ENCODE data around the gene FOXN1. TPM values are rescaled to one million over a fixed set of nuclear protein-coding genes. Genes with fewer than 3 reads are reported as not detected.

The FOXN1 gene
- total RNA-seq, 1 experiment from 2014 or later, result not detected

Other genes starting within 250 kb of the FOXN1 start
- gene TMEM97, start 187.1 kb upstream of the FOXN1 start, total RNA-seq (2021), result 68.0 to 86.5 TPM (median 83.1 TPM) in 3 replicates
- gene IFT20, start 170.9 kb upstream of the FOXN1 start, total RNA-seq (2021), result 17.6 to 19.3 TPM (median 18.3 TPM) in 3 replicates
- 16.9 to 21.3 TPM (median 17.1 TPM) in 3 replicates for gene TNFAIP1, start 170.6 kb upstream of the FOXN1 start, total RNA-seq (2021)
- 79.2 to 85.4 TPM (median 79.7 TPM) in 3 replicates for gene POLDIP2, start 148.8 kb upstream of the FOXN1 start, total RNA-seq (2021)
- not detected in 3 replicates for gene SEBOX, start 141.1 kb upstream of the FOXN1 start, total RNA-seq (2021)
- 0.82 to 1.6 TPM (median 1.3 TPM) in 3 replicates for gene VTN, start 136.0 kb upstream of the FOXN1 start, total RNA-seq (2021)
- gene SARM1, start 134.7 kb upstream of the FOXN1 start, total RNA-seq (2021), result 3.8 to 4.7 TPM (median 4.7 TPM) in 3 replicates
- 5.7 to 6.7 TPM (median 6.6 TPM) in 3 replicates for gene SLC46A1, start 100.1 kb upstream of the FOXN1 start, total RNA-seq (2021)
- gene SLC13A2, start 32.7 kb upstream of the FOXN1 start, total RNA-seq (2021), result not detected in 3 replicates
- gene UNC119, start 46.3 kb downstream of the FOXN1 start, total RNA-seq (2021), result 53.3 to 59.6 TPM (median 54.6 TPM) in 3 replicates
- gene PIGS, start 65.2 kb downstream of the FOXN1 start, total RNA-seq (2021), result 50.6 to 55.0 TPM (median 54.6 TPM) in 3 replicates
- gene ALDOC, start 70.5 kb downstream of the FOXN1 start, total RNA-seq (2021), result 73.5 to 95.7 TPM (median 94.2 TPM) in 3 replicates
- 120 to 146 TPM (median 125 TPM) in 3 replicates for gene SPAG5, start 92.7 kb downstream of the FOXN1 start, total RNA-seq (2021)
- 23.7 to 28.0 TPM (median 25.6 TPM) in 3 replicates for gene RSKR, start 107.8 kb downstream of the FOXN1 start, total RNA-seq (2021)
- gene BLTP2, start 138.8 kb downstream of the FOXN1 start, total RNA-seq (2021), result 111 to 139 TPM (median 116 TPM) in 3 replicates
- 44.4 to 49.4 TPM (median 45.9 TPM) in 3 replicates for gene SDF2, start 155.6 kb downstream of the FOXN1 start, total RNA-seq (2021)
- gene SUPT6H, start 155.9 kb downstream of the FOXN1 start, total RNA-seq (2021), result 49.1 to 61.3 TPM (median 54.5 TPM) in 3 replicates
- gene PROCA1, start 205.5 kb downstream of the FOXN1 start, total RNA-seq (2021), result 28.4 to 33.9 TPM (median 31.7 TPM) in 3 replicates
- 153 to 181 TPM (median 162 TPM) in 3 replicates for gene RAB34, start 211.5 kb downstream of the FOXN1 start, total RNA-seq (2021)
- gene RPL23A, start 213.6 kb downstream of the FOXN1 start, total RNA-seq (2021), result 1,832 to 2,055 TPM (median 2,048 TPM) in 3 replicates
- gene TLCD1, start 219.9 kb downstream of the FOXN1 start, total RNA-seq (2021), result 36.0 to 41.2 TPM (median 36.5 TPM) in 3 replicates
- gene NEK8, start 222.4 kb downstream of the FOXN1 start, total RNA-seq (2021), result 17.9 to 25.0 TPM (median 18.6 TPM) in 3 replicates
- gene TRAF4, start 237.7 kb downstream of the FOXN1 start, total RNA-seq (2021), result 192 to 268 TPM (median 192 TPM) in 3 replicates

Data from WTC11 (cell line).